Measurements from ENCODE around the gene TSPAN16. TPM values are rescaled to one million over a fixed set of nuclear protein-coding genes. Genes with fewer than 3 reads are reported as not detected.

The TSPAN16 gene
- total RNA-seq, 4 donors from 2014 or later: not detected

- TF ChIP-seq EP300 (IDR thresholded peaks at IDR 0.05) (no peak), POLR2AphosphoS5 (IDR thresholded peaks at IDR 0.05) (no peak), CTCF (IDR thresholded peaks at IDR 0.05) (no peak), POLR2A (IDR thresholded peaks at IDR 0.05) (no peak)
- H3K4me1 ChIP-seq: peaks cover 0 to 56% (median 6%) of the 10 kb centered on the region in 3 donors
- ATAC-seq: no peak
- H3K4me3 ChIP-seq: no peak overlapping the region
- H3K36me3 ChIP-seq: peaks cover 0 to 67% of the 10 kb centered on the region in 2 donors
- 71 to 100% methylated on average over 2 to 4 of the region's 11 CpGs for WGBS, 2 donors (ENCODE audit: low coverage in 1 of 2)
- no peaks in the 10 kb centered on the region for H3K27me3 ChIP-seq
- peak overlapping the region in 2 of 4 donors; percentile 61 to 70 for H3K27ac ChIP-seq
- no peaks in the 10 kb centered on the region for H3K9me3 ChIP-seq
These were observed 44.2 kb upstream of the TSPAN16 start for GRCh38 chr19:11251650-11252314.

GRCh38 chr19:11252665-11253355 lies 43.1 kb upstream of the TSPAN16 start:
- H3K27me3 ChIP-seq: no peaks in the 10 kb centered on the region
- peaks cover 0 to 47% (median 2%) of the 10 kb centered on the region in 3 donors for H3K4me1 ChIP-seq
- ATAC-seq: peak; percentile 27
- H3K36me3 ChIP-seq: peaks cover 0 to 57% of the 10 kb centered on the region in 2 donors
- TF ChIP-seq EP300 (IDR thresholded peaks at IDR 0.05) (no peak), POLR2AphosphoS5 (IDR thresholded peaks at IDR 0.05) (no peak), CTCF (IDR thresholded peaks at IDR 0.05) (no peak), POLR2A (IDR thresholded peaks at IDR 0.05) (no peak)
- WGBS, 2 donors (ENCODE audit: low coverage in 1 of 2): 69 to 76% methylated on average over 4 of the region's 19 CpGs
- H3K9me3 ChIP-seq: no peaks in the 10 kb centered on the region
- no peak overlapping the region for H3K4me3 ChIP-seq
- H3K27ac ChIP-seq: peak overlapping the region in 3 of 4 donors; percentile 61 to 70 (median 68)

GRCh38 chr19:11254666-11255065 lies 41.3 kb upstream of the TSPAN16 start:
- no peak for TF ChIP-seq EP300 (IDR thresholded peaks at IDR 0.05)

GRCh38 chr19:11256189-11256588 lies 39.8 kb upstream of the TSPAN16 start:
- no peak for TF ChIP-seq CTCF (IDR thresholded peaks at IDR 0.05)
- no peak for TF ChIP-seq EP300 (IDR thresholded peaks at IDR 0.05)
- TF ChIP-seq POLR2A (IDR thresholded peaks at IDR 0.05): no peak
- TF ChIP-seq POLR2AphosphoS5 (IDR thresholded peaks at IDR 0.05): no peak
- peak; percentile 49 for ATAC-seq
- Histone ChIP-seq H3K4me1 (peaks cover 0 to 39% (median 0%) of the 10 kb centered on the region in 3 donors), H3K9me3 (no peaks in the 10 kb centered on the region), H3K4me3 (no peak overlapping the region), H3K27me3 (no peaks in the 10 kb centered on the region), H3K27ac (peak overlapping the region in 2 of 4 donors; percentile 53 to 58), H3K36me3 (peaks cover 0 to 25% of the 10 kb centered on the region in 2 donors)
- 8 to 38% methylated on average over 2 to 3 of the region's 7 CpGs for WGBS, 2 donors (ENCODE audit: low coverage in 1 of 2)

More at GRCh38 chr19:11254666-11255065, 41.3 kb upstream of the TSPAN16 start:
- Histone ChIP-seq H3K9me3 (no peaks in the 10 kb centered on the region), H3K27me3 (no peaks in the 10 kb centered on the region), H3K4me1 (peaks cover 0 to 37% (median 0%) of the 10 kb centered on the region in 3 donors), H3K4me3 (no peak overlapping the region), H3K27ac (peak overlapping the region in 1 of 4 donors; percentile 61), H3K36me3 (peaks cover 0 to 40% of the 10 kb centered on the region in 2 donors)
- no peak for ATAC-seq
- 96 to 100% methylated on average over 1 to 5 of the region's 5 CpGs for WGBS, 2 donors (ENCODE audit: low coverage in 1 of 2)

- no peaks in the 10 kb centered on the region for H3K9me3 ChIP-seq
- TF ChIP-seq CTCF (IDR thresholded peaks at IDR 0.05): no peak
- no peak for TF ChIP-seq POLR2A (IDR thresholded peaks at IDR 0.05)
- TF ChIP-seq EP300 (IDR thresholded peaks at IDR 0.05): no peak
- TF ChIP-seq POLR2AphosphoS5 (IDR thresholded peaks at IDR 0.05): no peak
- peaks cover 0 to 42% (median 4%) of the 10 kb centered on the region in 3 donors for H3K4me1 ChIP-seq
- ATAC-seq: no peak
- H3K27ac ChIP-seq: no peak overlapping the region
- H3K27me3 ChIP-seq: no peaks in the 10 kb centered on the region
- 86 to 100% methylated on average over 1 to 3 of the region's 3 CpGs for WGBS, 2 donors (ENCODE audit: low coverage in 1 of 2)
- H3K36me3 ChIP-seq: peaks cover 0 to 8% of the 10 kb centered on the region in 2 donors
- H3K4me3 ChIP-seq: no peak overlapping the region
These were observed 38.0 kb upstream of the TSPAN16 start for GRCh38 chr19:11257846-11258380.

Measured in gastroesophageal sphincter (tissue), 4 donors.